GM03348 (cell line): ENCODE data around the gene CCDC190.
"Not testable (repeated sequence)": the region's sequence is repeated elsewhere in the genome, so short reads cannot be mapped to it uniquely, and the experiment has no call there.

Experiments used
- DNase-seq: peaks from one replicate; pipeline ENCODE4 v3.0.0; 2012; ENCODE audit warnings: low spot score

The CCDC190 gene

DNA sequence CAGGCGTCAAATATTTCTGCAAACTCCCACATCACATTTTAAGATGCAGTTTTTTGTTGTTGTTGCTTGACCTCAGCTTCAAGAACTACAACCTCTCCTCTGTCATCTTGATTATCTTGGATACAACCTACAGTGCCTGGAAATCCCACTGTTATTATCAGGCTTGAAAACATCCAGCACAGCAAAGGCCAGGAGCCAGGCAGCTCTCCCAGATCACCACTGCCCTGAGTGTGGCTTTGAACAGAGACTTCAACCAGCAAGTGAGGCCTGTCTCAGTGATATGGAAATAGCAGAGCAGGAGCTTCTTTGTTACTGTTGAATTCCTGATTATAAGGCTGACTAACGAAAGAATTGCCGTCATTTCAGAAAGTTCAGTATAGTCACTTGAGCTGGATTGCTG is 28.5 kb downstream of the CCDC190 start:
- DNase-seq: no peak

DNA sequence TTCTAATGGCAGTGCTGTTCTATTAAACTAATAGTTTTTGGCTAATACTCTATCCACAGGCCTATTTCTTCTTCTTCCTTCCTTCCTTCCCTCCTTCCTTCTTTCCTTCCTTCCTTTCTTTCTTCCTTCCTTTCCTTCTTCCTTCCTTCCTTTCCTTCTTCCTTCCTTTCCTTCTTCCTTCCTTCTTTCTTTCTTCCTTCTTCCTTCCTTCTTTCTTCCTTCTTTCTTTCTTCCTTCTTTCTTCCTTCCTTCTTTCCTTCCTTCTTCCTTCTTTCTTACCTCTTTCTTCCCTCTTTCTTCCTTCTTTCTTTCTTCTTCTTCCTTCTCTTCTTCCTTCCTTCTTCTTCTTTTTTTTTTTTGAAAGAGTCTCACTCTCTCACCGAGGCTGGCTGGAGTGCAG is 31.7 kb downstream of the CCDC190 start:
- DNase-seq: no peak

- DNase-seq: no peak
These were observed 37.0 kb downstream of the CCDC190 start for GRCh38 chr1:162823771-162824525.

GRCh38 chr1:162823231-162823630 is 37.7 kb downstream of the CCDC190 start:
- DNase-seq: no peak

GRCh38 chr1:162822391-162823200 is 38.4 kb downstream of the CCDC190 start:
- DNase-seq: peak; percentile 60

DNA sequence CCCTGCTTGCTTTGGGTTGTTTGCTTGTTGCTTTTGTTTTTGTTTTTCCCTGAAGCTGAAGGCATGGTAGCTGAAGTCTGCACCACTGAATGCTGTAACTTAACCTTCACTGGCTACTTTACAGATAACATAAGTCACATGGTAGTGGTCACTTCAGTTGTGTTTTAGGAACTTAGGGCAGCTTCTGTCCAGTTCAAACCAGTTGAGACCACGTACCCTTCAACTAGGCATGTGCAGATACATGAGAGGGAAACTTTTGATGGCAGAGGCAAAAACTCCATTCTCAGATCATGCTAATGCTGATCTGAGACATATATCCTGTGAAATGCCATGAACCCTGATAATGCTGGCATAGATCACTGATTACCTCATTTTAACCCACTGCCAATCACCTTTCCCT is 42.3 kb downstream of the CCDC190 start:
- not testable (repeated sequence) for DNase-seq

DNA sequence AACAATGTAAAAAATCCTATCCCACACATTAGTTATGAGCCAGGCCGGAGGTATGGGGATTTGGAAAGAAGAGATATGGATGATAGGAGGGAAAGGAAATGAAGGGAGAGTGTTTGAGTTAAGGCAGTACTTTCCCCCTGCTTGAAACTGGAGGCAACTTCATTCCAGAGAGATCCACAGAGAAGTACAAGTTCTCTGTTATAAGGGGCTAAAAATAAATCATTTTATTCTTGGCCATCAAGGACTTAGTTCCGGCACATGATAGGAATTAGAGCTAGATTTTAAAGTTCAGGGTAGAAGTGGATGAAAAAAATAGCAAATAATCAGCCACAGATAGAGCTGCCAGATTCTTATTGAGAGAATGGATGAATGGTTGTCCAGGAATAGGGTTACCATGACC is 42.8 kb downstream of the CCDC190 start:
- DNase-seq: not testable (repeated sequence)

- not testable (repeated sequence) for DNase-seq
These were observed 48.6 kb downstream of the CCDC190 start for GRCh38 chr1:162812357-162812756.

DNA sequence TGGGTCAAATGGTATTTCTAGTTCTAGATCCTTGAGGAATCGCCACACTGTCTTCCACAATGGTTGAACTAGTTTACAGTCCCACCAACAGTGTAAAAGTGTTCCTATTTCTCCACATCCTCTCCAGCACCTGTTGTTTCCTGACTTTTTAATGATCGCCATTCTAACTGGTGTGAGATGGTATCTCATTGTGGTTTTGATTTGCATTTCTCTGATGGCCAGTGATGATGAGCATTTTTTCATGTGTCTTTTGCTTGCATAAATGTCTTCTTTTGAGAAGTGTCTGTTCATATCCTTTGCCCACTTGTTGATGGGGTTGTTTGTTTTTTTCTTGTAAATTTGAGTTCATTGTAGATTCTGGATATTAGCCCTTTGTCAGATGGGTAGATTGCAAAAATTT is 53.5 kb downstream of the CCDC190 start:
- DNase-seq: not testable (repeated sequence)
